ENCODE data around the gene UQCRHL. TPM values are rescaled to one million over a fixed set of nuclear protein-coding genes. Genes with fewer than 3 reads are reported as not detected.

The UQCRHL gene
- total and polyA plus RNA-seq, 10 of the 15 experiments (the other 5 are each of a cell fraction or from before 2014, with no cell fraction given) = 1.4 to 17.3 (median 5.7) TPM

DNA sequence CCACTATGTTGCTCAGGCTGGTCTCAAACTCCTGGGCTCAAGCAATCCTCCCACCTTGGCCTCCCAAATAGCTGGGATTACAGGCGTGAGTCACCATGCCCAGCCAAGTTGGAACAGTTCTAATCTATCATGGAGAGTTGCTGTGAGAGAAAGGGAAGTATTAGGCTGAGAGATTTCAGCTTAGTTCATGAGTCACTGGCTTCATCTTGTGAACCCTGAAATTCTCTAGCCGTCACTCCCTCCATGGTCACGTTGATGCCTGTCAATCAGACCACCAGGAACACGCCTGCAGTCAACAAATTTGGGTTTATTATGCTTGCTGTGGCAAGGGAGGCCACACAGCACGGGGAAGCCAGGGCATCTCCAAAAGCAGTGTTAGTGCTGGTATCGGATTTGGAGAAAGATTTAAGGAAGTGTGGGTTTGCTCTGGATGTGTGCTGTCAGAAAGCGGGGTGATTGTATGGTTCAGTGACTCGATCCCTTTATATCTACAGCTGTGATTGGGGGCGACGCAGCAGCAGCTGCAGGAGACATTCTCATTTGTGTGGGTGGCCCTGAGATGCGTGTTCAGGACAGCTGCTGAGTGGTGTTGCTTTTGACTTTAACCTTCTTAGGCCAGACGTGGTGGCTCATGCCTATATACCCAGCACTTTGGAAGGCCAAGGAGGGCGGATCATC is 18.7 kb downstream of the UQCRHL start (continued):
- TF ChIP-seq, protein P1, sequence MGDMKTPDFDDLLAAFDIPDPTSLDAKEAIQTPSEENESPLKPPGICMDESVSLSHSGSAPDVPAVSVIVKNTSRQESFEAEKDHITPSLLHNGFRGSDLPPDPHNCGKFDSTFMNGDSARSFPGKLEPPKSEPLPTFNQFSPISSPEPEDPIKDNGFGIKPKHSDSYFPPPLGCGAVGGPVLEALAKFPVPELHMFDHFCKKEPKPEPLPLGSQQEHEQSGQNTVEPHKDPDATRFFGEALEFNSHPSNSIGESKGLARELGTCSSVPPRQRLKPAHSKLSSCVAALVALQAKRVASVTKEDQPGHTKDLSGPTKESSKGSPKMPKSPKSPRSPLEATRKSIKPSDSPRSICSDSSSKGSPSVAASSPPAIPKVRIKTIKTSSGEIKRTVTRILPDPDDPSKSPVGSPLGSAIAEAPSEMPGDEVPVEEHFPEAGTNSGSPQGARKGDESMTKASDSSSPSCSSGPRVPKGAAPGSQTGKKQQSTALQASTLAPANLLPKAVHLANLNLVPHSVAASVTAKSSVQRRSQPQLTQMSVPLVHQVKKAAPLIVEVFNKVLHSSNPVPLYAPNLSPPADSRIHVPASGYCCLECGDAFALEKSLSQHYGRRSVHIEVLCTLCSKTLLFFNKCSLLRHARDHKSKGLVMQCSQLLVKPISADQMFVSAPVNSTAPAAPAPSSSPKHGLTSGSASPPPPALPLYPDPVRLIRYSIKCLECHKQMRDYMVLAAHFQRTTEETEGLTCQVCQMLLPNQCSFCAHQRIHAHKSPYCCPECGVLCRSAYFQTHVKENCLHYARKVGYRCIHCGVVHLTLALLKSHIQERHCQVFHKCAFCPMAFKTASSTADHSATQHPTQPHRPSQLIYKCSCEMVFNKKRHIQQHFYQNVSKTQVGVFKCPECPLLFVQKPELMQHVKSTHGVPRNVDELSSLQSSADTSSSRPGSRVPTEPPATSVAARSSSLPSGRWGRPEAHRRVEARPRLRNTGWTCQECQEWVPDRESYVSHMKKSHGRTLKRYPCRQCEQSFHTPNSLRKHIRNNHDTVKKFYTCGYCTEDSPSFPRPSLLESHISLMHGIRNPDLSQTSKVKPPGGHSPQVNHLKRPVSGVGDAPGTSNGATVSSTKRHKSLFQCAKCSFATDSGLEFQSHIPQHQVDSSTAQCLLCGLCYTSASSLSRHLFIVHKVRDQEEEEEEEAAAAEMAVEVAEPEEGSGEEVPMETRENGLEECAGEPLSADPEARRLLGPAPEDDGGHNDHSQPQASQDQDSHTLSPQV (IDR thresholded peaks at IDR 0.05) = no peak
- TF ChIP-seq CBX3 (IDR thresholded peaks at IDR 0.05; ENCODE audit: borderline replicate concordance, low read depth) = no peak
- TF ChIP-seq ZNF384 (IDR thresholded peaks at IDR 0.05; ENCODE audit: borderline replicate concordance, low read depth, low read length) = no peak
- no peak for TF ChIP-seq JUND (IDR thresholded peaks at IDR 0.05; ENCODE audit: low read depth, low read length)
- TF ChIP-seq PML (IDR thresholded peaks at IDR 0.05; ENCODE audit: low read length) = no peak
- no peak for TF ChIP-seq RAD21 (IDR thresholded peaks at IDR 0.05; ENCODE audit: insufficient read depth, low read depth, low read length)
- TF ChIP-seq PAX5 (IDR thresholded peaks at IDR 0.05; ENCODE audit: borderline replicate concordance, low read depth, low read length) = peak; percentile 8; the same call in 1 of the 2 replicates
- peak in 1 of 2 experiments; percentile 26; a peak in 1 of 4 replicates for TF ChIP-seq BHLHE40 (IDR thresholded peaks at IDR 0.05; ENCODE audit: borderline replicate concordance in 1 of 2, low read depth in 2 of 2, low read length in 1 of 2)
- no peak for TF ChIP-seq RCOR1 (conservative IDR thresholded peaks at IDR 0.05; ENCODE audit: low read depth, low read length)
- TF ChIP-seq, protein P2, sequence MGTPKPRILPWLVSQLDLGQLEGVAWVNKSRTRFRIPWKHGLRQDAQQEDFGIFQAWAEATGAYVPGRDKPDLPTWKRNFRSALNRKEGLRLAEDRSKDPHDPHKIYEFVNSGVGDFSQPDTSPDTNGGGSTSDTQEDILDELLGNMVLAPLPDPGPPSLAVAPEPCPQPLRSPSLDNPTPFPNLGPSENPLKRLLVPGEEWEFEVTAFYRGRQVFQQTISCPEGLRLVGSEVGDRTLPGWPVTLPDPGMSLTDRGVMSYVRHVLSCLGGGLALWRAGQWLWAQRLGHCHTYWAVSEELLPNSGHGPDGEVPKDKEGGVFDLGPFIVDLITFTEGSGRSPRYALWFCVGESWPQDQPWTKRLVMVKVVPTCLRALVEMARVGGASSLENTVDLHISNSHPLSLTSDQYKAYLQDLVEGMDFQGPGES (IDR thresholded peaks at IDR 0.05) = no peak
- TF ChIP-seq, protein P3, sequence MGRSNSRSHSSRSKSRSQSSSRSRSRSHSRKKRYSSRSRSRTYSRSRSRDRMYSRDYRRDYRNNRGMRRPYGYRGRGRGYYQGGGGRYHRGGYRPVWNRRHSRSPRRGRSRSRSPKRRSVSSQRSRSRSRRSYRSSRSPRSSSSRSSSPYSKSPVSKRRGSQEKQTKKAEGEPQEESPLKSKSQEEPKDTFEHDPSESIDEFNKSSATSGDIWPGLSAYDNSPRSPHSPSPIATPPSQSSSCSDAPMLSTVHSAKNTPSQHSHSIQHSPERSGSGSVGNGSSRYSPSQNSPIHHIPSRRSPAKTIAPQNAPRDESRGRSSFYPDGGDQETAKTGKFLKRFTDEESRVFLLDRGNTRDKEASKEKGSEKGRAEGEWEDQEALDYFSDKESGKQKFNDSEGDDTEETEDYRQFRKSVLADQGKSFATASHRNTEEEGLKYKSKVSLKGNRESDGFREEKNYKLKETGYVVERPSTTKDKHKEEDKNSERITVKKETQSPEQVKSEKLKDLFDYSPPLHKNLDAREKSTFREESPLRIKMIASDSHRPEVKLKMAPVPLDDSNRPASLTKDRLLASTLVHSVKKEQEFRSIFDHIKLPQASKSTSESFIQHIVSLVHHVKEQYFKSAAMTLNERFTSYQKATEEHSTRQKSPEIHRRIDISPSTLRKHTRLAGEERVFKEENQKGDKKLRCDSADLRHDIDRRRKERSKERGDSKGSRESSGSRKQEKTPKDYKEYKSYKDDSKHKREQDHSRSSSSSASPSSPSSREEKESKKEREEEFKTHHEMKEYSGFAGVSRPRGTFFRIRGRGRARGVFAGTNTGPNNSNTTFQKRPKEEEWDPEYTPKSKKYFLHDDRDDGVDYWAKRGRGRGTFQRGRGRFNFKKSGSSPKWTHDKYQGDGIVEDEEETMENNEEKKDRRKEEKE (IDR thresholded peaks at IDR 0.05) = no peak
- no peak for TF ChIP-seq ZNF274 (IDR thresholded peaks at IDR 0.05; ENCODE audit: insufficient read depth, insufficient read length)
- TF ChIP-seq, protein P4, sequence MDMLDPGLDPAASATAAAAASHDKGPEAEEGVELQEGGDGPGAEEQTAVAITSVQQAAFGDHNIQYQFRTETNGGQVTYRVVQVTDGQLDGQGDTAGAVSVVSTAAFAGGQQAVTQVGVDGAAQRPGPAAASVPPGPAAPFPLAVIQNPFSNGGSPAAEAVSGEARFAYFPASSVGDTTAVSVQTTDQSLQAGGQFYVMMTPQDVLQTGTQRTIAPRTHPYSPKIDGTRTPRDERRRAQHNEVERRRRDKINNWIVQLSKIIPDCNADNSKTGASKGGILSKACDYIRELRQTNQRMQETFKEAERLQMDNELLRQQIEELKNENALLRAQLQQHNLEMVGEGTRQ (IDR thresholded peaks at IDR 0.05; ENCODE audit: borderline replicate concordance, low read depth, low read length) = no peak
- no peak for TF ChIP-seq SMARCA5 (IDR thresholded peaks at IDR 0.05)
- no peak for TF ChIP-seq NR2C2 (IDR thresholded peaks at IDR 0.05; ENCODE audit: borderline replicate concordance, control insufficient read depth, insufficient read length, low read depth)
- TF ChIP-seq, protein P5, sequence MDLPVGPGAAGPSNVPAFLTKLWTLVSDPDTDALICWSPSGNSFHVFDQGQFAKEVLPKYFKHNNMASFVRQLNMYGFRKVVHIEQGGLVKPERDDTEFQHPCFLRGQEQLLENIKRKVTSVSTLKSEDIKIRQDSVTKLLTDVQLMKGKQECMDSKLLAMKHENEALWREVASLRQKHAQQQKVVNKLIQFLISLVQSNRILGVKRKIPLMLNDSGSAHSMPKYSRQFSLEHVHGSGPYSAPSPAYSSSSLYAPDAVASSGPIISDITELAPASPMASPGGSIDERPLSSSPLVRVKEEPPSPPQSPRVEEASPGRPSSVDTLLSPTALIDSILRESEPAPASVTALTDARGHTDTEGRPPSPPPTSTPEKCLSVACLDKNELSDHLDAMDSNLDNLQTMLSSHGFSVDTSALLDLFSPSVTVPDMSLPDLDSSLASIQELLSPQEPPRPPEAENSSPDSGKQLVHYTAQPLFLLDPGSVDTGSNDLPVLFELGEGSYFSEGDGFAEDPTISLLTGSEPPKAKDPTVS (IDR thresholded peaks at IDR 0.05; ENCODE audit: low read depth, low read length) = no peak
- TF ChIP-seq CREM (IDR thresholded peaks at IDR 0.05; ENCODE audit: low read depth) = no peak
- TF ChIP-seq FOXK2 (IDR thresholded peaks at IDR 0.05) = no peak
- TF ChIP-seq SREBF1 (IDR thresholded peaks at IDR 0.05; ENCODE audit: low read length) = no peak
- no peak for TF ChIP-seq BACH1 (IDR thresholded peaks at IDR 0.05; ENCODE audit: borderline replicate concordance)
